ENCODE data around the gene C1QL4.

DNA sequence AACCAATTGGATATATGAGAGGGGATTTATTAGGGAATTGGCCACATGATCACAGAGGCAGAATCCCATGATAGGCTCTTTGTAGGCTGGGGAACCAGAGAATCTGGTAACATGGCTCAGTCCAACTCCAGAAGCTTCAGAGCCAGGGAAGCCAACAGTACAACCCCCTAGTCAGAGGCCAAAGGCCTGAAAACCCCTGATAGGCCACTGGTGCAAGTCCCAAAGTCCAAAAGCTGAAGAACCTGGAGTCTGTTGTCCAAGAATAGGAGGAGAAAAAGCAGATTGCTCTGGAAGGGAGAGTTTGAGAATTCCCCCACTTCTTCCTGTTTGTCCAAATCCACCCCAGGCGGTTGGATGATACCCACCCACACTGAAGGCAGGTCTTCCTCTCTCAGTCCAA lies 22.2 kb downstream of the C1QL4 start:
- TF ChIP-seq POLR2A (IDR thresholded peaks at IDR 0.05): no peak
- TF ChIP-seq, protein P1, sequence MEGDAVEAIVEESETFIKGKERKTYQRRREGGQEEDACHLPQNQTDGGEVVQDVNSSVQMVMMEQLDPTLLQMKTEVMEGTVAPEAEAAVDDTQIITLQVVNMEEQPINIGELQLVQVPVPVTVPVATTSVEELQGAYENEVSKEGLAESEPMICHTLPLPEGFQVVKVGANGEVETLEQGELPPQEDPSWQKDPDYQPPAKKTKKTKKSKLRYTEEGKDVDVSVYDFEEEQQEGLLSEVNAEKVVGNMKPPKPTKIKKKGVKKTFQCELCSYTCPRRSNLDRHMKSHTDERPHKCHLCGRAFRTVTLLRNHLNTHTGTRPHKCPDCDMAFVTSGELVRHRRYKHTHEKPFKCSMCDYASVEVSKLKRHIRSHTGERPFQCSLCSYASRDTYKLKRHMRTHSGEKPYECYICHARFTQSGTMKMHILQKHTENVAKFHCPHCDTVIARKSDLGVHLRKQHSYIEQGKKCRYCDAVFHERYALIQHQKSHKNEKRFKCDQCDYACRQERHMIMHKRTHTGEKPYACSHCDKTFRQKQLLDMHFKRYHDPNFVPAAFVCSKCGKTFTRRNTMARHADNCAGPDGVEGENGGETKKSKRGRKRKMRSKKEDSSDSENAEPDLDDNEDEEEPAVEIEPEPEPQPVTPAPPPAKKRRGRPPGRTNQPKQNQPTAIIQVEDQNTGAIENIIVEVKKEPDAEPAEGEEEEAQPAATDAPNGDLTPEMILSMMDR (IDR thresholded peaks at IDR 0.05): no peak

Measured in heart left ventricle (tissue), 13 donors.